ENCODE measurements around the gene LRRC3.

- no peak for TF ChIP-seq CTCF (IDR thresholded peaks at IDR 0.05)
- TF ChIP-seq POLR2A (IDR thresholded peaks at IDR 0.05) = no peak
Observed at GRCh38 chr21:44454058-44454457, 1.3 kb upstream of the LRRC3 start.

Data from adrenal gland (tissue), 5 donors.